GM18861 (cell line): Measurements from ENCODE around the gene CLCA1.

Experiments
- ATAC-seq: cut with Tn5 transposase; IDR thresholded peaks from one replicate; pipeline ENCODE4 v1.9.1; 2021; ENCODE audit not compliant: unreplicated experiment

The CLCA1 gene

GRCh38 chr1:86468501-86468977 lies at the start of gene CLCA1:
CLCA1 (plus strand) TSS chr1:86468927; CDS start chr1:86468972, 45 bp downstream.
- ATAC-seq: no peak

- ATAC-seq: peak; percentile 93
Observed at GRCh38 chr1:86419277-86419903, 49.3 kb upstream of the CLCA1 start.

GRCh38 chr1:86421601-86422280 lies 47.0 kb upstream of the CLCA1 start:
- no peak for ATAC-seq

- ATAC-seq: no peak
Observed at GRCh38 chr1:86423473-86423872, 45.3 kb upstream of the CLCA1 start.

- no peak for ATAC-seq
Observed at GRCh38 chr1:86423873-86424272, 44.9 kb upstream of the CLCA1 start, which contains the start of gene CLCA2. CLCA2 (plus strand) TSS chr1:86424171; CDS start chr1:86424248, 77 bp downstream.

GRCh38 chr1:86429122-86429725 lies 39.5 kb upstream of the CLCA1 start:
- no peak for ATAC-seq

- no peak for ATAC-seq
Observed at GRCh38 chr1:86429835-86430234, 38.9 kb upstream of the CLCA1 start.

- no peak for ATAC-seq
Observed at GRCh38 chr1:86430376-86430775, 38.4 kb upstream of the CLCA1 start.

GRCh38 chr1:86434059-86434458 lies 34.7 kb upstream of the CLCA1 start:
- no peak for ATAC-seq

- no peak for ATAC-seq
Observed at GRCh38 chr1:86435327-86435726, 33.4 kb upstream of the CLCA1 start.

- ATAC-seq: no peak
Observed at GRCh38 chr1:86436041-86436440, 32.7 kb upstream of the CLCA1 start.

GRCh38 chr1:86441581-86441980 lies 27.1 kb upstream of the CLCA1 start:
- ATAC-seq: no peak

- no peak for ATAC-seq
Observed at GRCh38 chr1:86441997-86442396, 26.7 kb upstream of the CLCA1 start.

GRCh38 chr1:86445919-86446318 lies 22.8 kb upstream of the CLCA1 start:
- ATAC-seq: no peak

GRCh38 chr1:86447198-86447790 lies 21.4 kb upstream of the CLCA1 start:
- no peak for ATAC-seq

GRCh38 chr1:86448670-86449069 lies 20.1 kb upstream of the CLCA1 start:
- no peak for ATAC-seq

GRCh38 chr1:86449103-86449502 lies 19.6 kb upstream of the CLCA1 start:
- ATAC-seq: no peak

GRCh38 chr1:86450847-86451246 lies 17.9 kb upstream of the CLCA1 start:
- ATAC-seq: no peak

- ATAC-seq: no peak
Observed at GRCh38 chr1:86453664-86454063, 15.1 kb upstream of the CLCA1 start.

- no peak for ATAC-seq
Observed at GRCh38 chr1:86455073-86455472, 13.7 kb upstream of the CLCA1 start.

- no peak for ATAC-seq
Observed at GRCh38 chr1:86460998-86461397, 7.7 kb upstream of the CLCA1 start.

- ATAC-seq: no peak
Observed at GRCh38 chr1:86461482-86461881, 7.2 kb upstream of the CLCA1 start.
